Measurements from ENCODE around the gene TRIM41. TPM values are rescaled to one million over a fixed set of nuclear protein-coding genes. Genes with fewer than 3 reads are reported as not detected.
"Not testable (repeated sequence)": the region's sequence is repeated elsewhere in the genome, so short reads cannot be mapped to it uniquely, and the experiment has no call there.

Gene TRIM41
- total RNA-seq (ENCODE audit: insufficient read depth, low replicate concordance), result 18.1 TPM

DNA sequence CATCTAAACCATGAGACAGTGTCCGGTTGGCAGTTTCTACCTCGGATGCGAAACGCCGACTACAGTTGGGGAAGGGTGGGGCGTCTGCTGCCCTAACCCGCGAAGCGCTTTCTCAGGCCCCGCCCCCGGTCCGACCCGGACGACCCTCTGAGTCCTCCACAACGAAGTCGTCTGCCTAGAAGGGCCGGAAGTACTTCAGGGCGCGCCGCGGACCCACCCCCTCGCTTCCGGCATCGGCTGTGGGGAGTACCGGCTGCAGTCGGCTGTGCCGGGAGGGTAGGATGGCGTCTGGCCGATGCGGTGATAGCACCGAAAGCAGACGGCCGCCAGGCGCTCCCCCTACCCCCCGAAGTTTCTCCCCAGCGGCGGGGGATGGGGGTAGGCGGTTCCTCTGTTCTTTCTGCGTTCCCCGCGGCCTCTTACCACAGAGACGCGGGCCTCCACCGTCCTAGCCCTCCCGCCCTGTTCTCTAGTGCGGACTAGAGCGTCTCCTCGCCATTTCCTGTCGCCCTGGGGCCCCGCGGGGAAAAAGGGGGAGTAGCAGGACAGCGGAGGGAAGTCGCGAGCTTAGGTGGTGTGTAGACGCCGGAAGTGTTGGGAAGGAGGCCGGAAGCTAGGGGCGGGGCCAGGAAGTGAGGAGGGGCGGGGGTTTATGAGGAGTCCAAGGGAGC, at the start of gene TRIM41:
TRIM41 (plus strand) TSS at position 224 of the 671 bp plus-strand sequence. CDS start 719 bp downstream, outside the sequence.
- peak; percentile 99 for DNase-seq (ENCODE audit: low spot score)

DNA sequence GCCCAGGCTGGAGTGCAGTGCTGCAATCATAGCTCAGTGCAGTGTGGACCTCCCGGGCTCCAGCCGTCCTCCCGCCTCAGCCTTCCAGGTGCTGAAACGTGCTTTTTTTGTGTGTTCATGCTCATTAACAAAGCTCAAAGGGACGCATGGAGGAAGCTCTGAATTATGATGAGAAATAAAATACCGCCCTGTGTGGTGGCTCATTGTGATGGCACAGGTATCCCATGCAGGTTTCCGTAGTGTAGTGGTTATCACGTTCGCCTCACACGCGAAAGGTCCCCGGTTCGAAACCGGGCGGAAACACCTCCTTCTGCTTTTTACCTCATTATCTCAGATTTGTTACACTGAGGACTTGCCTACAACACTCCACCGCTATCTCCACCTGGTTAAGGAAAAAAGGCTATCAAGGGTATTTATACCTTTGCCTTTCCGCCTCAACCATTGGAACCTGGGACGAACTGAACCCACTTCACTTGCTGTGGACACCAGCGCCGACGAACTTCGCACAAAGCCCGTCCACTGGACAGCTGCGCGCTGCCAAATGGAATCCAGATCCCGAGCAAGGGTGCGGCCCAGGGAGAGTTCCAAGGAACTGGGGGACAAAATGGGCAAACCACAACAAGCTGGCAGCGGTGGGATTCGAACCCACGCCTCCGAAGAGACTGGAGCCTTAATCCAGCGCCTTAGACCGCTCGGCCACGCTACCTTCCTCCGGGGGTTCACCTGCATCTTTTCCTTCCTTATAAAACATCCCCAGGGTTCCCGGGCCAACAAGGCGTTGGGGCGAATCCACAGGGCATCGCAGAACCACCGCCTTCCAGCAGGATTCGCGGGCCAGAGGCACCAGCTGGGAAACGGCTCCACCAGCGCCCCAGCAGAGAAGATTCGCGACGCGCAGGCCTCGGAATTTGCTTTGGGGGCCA, 49.4 kb upstream of the TRIM41 start:
- no peak for DNase-seq (ENCODE audit: low spot score)

DNA sequence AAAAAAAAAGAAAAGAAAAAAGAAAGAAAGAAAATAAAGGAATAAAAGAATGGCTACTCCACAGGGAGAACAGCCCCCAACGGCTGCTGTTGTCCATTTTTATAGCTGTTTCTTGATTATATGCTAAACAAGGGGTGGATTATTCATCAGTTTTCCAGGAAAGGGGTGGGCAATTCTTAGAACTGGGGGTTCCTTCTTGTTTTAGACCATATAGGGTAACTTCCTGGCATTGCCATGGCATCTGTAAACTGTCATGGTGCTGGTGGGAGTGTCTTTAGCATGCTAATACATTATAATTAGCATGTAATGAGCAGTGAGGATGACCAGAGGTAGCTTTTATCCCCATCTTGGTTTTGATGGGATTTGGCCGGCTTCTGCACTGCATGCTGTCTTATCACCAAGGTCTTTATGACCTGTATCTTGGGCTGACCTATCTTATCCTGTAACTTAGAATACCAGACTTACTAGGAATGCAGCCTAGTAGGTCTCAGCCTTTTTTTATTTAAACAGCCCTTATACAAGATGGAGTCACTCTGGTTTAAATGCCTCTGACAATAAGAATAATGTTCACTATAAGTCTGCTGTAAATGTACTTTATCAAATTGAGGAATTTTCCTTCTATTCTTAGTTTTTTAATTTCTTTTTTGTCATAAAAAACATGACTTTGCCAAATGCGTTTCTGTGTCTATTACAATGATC, 46.7 kb upstream of the TRIM41 start:
- no peak for DNase-seq (ENCODE audit: low spot score)

DNA sequence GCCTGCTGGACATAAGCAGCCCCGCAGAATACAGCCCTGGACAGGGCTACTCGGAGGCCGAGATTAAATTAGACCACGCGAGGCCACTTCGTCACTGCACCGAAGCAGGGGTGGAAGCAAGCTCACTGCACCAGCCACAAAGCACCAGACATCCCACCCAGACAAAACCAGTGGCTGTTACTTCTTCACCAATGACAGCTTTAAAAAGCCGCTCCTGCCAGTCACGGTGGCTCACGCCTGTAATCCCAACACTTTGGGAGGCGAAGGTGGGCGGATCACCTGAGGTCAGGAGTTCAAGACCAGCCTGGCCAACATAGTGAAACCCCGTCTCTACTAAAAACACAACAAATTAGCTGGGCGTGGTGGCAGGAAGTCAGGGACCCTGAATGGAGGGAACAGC, 45.5 kb upstream of the TRIM41 start:
- DNase-seq (ENCODE audit: low spot score), result not testable (repeated sequence)

DNA sequence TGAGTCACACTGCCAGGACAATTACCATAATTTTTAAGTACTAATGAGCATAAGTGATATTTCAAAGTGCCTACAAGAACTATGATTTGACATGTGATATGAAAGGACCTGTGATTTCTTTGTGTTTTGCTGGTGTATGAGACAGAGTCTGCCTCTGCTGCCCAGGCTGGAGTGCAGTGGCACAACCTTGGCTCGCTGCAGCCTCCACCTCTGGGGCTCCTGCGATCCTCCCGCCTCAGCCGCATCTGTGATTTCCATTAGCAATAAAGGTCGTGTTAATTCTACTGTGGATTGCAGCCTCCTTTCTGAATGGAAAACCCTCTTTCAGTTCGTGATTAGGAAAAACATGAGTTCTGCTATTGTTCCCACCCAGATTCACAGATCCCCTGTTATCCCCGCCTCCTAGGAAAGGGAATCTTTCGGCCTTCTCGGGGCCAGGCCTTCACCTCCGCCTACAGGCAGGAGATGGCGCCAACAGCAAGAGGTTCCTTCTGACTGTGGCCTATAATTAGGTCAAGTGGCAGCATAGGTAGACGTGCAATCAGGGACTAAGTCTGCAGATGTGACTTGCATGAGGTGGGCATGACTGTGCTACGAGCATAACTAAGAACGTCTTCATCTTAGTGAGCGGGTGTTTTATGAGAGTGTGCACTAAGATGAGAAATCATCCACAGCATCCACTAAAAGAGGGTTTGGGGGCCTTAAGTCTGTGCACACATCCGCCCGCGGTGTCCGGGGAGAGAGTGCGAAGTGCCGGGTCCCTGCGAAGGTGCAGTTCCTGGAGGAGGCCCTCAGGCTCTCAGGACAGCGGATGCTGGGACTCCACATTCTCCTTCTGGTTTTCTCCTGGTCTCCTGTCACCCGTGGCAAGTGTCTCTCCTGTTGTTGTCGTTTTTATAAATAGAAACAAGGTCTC, 41.2 kb upstream of the TRIM41 start:
- peak; percentile 63 for DNase-seq (ENCODE audit: low spot score)

DNA sequence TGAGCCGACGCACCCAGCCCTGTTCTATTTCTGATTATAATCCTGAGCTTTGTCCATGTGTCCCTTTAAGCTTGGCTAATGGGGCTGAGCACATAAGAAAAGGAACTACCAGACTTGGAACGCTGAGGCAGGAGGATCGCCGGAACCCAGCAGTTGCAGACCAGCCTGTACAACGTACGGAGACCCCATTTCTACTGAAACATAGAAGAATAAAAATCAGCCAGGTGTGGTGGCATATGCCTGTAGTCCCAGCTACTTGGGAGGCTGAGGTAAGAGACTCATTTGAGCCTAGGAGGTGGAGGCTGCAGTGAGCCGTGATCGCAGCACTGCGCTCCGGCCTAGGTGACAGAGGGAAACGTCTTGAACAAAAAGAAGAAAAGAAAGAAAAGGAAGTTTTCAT, 40.4 kb upstream of the TRIM41 start:
- no peak for DNase-seq (ENCODE audit: low spot score)

DNA sequence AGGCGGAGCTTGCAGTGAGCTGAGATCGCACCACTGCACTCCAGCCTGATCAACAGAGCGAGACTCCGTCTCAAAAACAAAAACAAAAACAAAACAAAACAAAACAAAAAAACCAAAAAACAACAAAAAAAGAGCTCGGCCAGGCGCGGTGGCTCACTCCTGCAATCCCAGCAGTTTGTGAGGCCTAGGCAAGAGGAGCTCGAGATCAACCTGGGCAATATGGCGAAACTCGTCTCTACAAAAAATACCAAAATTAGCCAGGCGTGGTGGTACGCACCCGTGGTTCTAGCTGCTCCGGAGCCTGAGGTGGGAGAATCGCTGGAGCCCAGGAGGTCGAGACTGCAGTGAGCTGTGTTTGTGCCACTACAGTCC, 38.2 kb upstream of the TRIM41 start:
- DNase-seq (ENCODE audit: low spot score), result no peak

DNA sequence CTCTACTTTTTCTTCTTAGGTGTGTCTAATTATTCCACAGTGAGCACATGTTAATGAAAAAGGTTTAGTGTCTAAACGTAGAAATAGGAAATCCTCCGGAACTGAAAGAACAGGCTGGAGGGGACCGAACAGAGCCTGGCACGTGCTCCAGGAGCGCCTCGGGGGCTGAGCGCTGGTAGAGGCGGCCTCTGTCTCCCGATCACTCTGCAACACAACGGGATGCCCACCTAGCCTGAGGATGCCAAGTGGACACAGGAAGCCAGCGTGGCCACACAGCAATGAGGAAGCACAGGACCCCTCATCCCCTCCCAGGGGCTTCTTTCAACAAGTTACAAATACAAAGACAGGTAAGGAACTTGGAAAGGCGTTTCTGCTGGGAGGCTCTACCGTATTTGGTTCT, 37.5 kb upstream of the TRIM41 start:
- no peak for DNase-seq (ENCODE audit: low spot score)

DNA sequence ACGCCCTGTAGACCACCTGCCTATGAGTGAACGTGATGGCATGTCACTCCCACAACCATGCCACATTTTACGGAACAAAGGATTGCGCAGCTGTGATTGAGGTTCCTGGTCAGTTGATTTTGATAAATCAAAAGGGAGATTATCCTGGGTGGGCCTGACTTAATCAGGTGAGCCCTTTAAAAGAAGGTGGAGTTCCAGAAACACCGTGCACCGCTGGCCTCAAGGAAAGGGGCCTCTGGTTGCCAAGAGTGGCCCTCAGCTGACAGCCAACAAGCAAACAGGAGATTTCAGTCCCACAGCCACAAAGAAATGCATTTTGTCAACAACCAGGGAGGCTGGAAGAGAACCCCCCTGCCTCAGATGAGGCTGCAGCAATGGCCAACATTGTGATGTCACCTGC, 37.1 kb upstream of the TRIM41 start:
- no peak for DNase-seq (ENCODE audit: low spot score)

DNA sequence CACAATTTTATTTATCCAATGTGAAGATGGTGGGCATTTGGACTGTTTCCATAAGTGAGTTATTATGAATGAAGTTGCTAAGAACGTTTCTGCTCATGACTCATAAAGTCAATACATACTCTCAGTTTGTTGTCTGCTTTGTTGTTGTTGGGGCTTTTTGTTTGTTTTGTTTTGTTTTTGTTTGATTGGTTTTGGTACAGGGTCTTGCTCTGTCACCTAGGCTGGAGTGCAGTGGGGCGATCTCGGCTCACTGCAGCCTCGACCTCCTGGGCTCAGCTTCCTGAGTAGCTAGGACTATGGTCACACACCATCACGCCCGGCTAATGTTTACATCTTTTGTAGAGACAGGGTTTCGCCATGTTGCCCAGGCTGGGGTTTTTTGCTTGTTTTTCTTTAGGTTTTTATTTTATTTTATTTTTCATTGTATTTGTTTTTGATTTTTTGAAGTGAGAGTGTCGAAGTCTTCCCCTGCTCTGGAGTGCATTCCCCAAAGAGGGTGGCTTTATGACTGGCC, 36.0 kb upstream of the TRIM41 start:
- DNase-seq (ENCODE audit: low spot score), result no peak

DNA sequence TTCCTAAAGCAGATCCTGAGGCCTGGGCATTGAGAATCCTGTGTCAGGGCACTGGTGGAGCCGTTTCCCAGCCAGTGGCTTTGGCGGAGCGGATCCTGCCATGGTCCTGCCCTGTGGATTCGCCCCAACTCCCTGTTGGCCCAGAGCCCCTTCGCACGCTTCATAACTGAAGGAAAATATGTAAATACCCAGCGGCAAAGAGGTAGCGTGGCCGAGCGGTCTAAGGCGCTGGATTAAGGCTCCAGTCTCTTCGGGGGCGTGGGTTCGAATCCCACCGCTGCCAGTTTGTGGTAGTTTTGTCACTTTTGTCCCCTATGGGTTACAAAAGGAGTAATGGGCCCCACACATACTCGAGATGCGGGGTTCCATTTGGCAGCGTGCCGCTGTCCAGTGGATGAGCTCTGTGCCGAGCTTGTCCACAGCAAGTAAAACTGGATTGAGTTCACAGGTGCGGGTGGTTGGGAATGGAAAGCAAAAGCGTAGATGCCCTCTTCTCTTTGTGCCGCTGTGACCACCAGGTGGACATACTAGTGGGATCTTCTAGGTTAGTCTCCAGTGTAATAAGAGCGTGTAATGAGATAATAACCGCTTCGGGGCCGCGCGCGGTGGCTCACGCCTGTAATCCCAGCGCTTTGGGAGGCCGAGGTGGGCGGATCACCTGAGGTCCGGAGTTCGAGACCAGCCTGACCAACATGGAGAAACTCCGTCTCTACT, 35.4 kb upstream of the TRIM41 start:
- DNase-seq (ENCODE audit: low spot score), result peak; percentile 84

DNA sequence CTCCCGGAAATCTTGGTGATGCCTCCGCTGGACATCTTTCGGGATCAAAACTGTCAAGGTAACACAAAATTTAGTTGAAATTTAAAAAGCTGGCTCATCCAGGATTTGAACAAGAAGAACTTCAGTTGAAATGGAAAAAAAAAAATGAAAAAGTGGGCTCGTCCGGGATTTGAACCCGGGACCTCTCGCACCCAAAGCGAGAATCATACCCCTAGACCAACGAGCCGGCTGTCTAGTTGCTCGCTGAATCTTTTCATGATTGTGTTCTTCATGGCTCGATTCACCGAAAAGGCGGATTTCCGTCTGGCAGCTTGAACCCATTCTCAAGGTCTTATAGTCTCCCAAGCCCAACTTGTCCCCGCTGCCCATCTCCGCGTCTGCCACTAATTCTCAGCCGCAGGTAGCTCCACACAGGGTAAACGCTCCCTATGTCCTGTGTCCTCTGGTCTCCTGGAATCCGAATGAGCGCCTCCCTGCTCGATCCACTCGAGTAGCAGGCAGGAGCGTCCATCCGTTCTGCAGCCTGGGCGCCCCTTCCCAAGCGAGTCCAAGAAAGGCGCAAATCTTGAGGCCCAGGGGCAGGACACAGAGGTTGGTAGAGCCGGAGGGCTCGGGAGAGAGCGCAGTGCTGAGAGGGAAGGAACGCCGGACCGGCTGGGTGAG, 34.2 kb upstream of the TRIM41 start:
- DNase-seq (ENCODE audit: low spot score), result peak; percentile 91

DNA sequence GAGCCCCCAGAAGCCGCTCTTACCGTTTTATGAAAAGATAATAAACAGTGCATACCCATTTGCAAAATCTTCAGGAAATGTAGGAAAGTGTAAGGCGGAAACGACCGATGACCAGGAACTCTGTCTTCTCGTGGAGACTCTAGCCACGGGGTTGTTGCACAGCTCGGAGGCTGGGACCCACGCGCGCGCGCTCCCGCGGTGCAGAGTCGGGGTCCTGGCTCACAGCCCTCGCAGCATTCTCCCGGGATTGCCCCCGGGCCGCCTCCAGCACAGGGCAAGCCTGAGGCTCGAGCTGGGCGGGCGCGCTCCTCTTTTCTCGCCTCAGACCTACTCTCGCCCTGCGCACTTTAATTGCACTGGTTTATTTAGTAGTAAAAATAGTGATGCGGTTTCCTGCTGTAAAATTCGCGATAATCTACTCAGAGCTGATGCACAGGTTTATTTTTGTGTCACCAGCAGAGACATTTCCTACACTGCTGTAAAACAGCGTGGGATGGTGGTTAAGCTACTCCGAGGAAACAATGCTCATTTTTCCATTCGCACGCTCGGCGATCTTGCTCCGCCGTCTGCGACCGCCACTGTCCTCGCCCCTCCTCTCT, 33.6 kb upstream of the TRIM41 start:
- peak; percentile 30 for DNase-seq (ENCODE audit: low spot score)

DNA sequence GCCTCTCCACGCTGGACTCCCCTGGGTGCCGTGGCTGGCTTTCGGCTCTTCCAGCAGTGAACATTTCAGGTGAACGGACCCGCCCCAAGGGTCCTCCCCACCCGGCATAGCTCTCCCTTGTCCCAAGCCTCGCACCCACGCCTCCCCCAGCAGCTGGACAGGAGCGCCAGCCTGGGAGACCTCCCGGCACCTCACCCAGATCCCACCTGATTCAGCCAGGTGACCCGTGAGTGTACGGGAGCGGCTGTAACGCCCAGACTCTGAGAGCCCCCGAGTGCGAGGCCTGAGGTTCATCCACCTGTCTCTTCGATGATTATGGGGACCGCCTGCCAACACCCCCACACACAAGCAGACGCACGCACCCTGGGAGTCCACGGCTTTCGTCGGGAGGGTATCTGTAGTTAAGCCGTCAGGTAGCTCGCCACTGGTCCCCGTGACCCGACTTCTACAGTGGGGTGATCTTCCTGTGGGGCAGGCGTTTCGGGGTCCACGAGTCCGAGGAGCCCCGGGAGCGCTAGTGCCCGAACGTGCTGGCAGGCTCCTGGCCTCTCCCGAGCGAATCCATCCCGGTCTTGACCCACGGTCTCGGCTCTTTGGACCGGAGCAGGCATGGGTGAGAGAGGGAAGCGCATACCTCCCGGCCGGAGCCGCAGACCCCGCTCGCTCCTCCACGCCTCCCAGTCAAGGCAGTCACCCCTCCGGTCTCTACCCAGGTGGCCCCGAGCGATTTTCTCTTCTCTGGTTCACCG, 32.9 kb upstream of the TRIM41 start:
- DNase-seq (ENCODE audit: low spot score), result no peak

DNA sequence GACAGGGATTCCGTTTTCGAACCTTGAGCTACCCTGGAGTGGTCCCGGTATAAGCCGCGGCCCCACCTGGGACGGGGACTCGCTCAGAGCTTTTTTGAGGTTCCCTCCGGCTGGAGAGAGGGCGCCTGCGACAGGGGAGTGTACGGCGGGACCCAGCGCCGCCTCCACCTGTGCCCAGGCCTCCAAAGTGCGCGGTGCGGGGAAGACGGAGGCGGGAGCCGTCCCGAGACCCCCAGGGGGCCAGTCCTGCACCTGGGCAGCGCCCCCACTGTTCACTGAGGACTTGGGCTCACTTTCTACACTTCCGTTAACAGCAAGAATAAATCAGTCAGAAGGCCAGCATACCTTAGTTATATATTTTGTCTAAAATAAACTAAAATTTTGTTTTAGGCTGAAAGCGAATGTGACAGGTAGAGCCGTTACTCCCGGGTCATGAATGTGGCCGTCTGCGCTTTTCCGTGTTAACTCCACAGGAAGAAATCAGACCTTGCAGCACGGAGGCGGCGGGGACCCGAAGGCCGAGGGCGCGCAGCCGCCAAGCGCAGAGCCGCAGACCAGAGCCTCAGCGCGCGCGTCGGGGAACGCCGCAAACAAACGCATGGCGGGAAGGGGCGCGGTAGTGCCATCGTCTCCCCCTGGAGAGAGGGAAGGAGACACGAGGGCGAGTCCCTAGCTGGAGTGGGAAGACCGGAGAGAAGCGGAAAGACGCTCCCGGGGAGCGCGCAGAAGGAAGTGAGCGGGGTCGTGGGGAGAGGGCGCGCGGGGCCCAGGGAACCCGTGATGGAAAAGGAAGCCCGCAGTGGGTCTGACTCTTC, 32.2 kb upstream of the TRIM41 start:
- DNase-seq (ENCODE audit: low spot score), result no peak

DNA sequence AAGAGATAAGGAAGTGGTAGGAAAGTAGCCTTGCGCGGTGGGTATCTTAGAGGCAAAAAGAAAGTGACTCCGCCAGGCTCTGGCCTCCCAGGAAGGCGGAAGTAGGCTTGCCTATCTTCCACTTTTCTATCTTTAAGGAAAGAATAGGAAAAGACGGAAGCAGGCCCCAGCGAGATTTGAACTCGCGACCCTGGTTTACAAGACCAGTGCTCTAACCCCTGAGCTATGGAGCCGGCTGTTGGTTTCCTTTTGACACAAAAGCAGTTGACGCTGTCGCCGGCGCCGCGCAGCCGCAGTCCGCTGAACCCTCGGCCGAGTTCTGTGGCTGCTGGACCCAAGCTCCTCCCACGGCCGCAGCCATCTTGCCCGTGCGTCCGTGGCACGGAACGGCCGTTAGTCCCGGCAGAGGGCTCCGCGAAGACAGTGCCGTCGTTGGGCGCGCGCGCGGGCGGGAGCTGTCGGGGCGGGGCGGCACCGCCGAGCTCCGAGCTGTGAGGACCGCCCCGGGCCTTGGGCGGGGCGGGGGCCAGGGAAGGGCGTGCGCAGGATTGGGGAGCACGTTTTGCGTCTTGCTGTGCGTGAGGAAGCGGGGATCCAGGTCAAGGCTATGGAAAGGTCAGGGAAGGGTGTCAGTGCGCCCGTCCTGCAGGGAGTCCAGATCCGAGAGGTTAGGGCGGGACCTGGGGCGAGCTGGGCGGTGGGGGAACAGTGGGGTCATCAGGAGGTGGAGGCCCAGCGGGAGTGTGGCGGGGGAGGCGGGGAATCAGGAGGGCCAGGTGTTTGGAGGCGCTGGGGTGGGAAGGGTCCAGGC, 31.4 kb upstream of the TRIM41 start:
- DNase-seq (ENCODE audit: low spot score), result peak; percentile 98
